Suprapubic skin (tissue), 3 donors: Measurements from ENCODE around the gene DPH7.
"Not testable (repeated sequence)": the region's sequence is repeated elsewhere in the genome, so short reads cannot be mapped to it uniquely, and the experiment has no call there.

Source experiments
- CTCF ChIP-seq, 2 donors: fragments of 200-600 bp in 1 of 2; fragments of 450-650 bp in 1 of 2; sonication (generic) in 1 of 2; IDR thresholded peaks; one replicate each; pipeline ENCODE4 v1.5.1; 2016 to 2019; ENCODE audit warnings: antibody characterized with exemption in 2 of 2, mild to moderate bottlenecking in 1 of 2, moderate library complexity in 1 of 2
- EP300 ChIP-seq: sonication (generic); formaldehyde crosslinking; IDR thresholded peaks from one replicate; pipeline ENCODE4 v1.6.1; 2017; ENCODE audit warnings: antibody characterized with exemption

- TF ChIP-seq EP300; CTCF (IDR thresholded peaks at IDR 0.05): not testable (repeated sequence)
Observed at GRCh38 chr9:137532891-137533468, 45.7 kb downstream of the DPH7 start.
